Measurements from ENCODE around the gene MCM10. TPM values are rescaled to one million over a fixed set of nuclear protein-coding genes. Genes with fewer than 3 reads are reported as not detected.
"Not testable (repeated sequence)": the region's sequence is repeated elsewhere in the genome, so short reads cannot be mapped to it uniquely, and the experiment has no call there.

The MCM10 gene
- total RNA-seq, 4 donors from 2014 or later = 0.64 to 1.5 (median 0.78) TPM

GRCh38 chr10:13241613-13242012, 80.3 kb downstream of the MCM10 start:
- intact Hi-C loops (cut with DNase I; ENCODE audit: low total_unique reads) = no loop called here
- no peak for ATAC-seq
- no peaks in the 10 kb centered on the region for H3K9me3 ChIP-seq
- no peak overlapping the region for H3K4me3 ChIP-seq
- H3K27ac ChIP-seq = no peak overlapping the region
- no peaks in the 10 kb centered on the region for H3K36me3 ChIP-seq
- no peak for TF ChIP-seq POLR2A (IDR thresholded peaks at IDR 0.05)
- no peak for TF ChIP-seq CTCF (IDR thresholded peaks at IDR 0.05 in 4 of 5, conservative IDR thresholded peaks at IDR 0.05 in 1 of 5)
- no peak for DNase-seq
- no peaks in the 10 kb centered on the region for H3K4me1 ChIP-seq
- H3K27me3 ChIP-seq = no peaks in the 10 kb centered on the region
- in situ Hi-C loops (cut with MboI; ENCODE audit: low sequenced_read_pairs in 4 of 4) = no loop called here

- H3K27me3 ChIP-seq; ATAC-seq; H3K9me3 ChIP-seq; H3K27ac ChIP-seq; in situ Hi-C loops (cut with MboI; ENCODE audit: low sequenced_read_pairs in 4 of 4); H3K4me3 ChIP-seq; DNase-seq; intact Hi-C loops (cut with DNase I; ENCODE audit: low total_unique reads); H3K4me1 ChIP-seq; H3K36me3 ChIP-seq: not testable (repeated sequence)
Observed at GRCh38 chr10:13242260-13242659, 80.9 kb downstream of the MCM10 start.

GRCh38 chr10:13247246-13247645, 85.9 kb downstream of the MCM10 start:
- no peak for TF ChIP-seq CTCF (IDR thresholded peaks at IDR 0.05 in 4 of 5, conservative IDR thresholded peaks at IDR 0.05 in 1 of 5)
- TF ChIP-seq POLR2A (IDR thresholded peaks at IDR 0.05) = no peak
- Histone ChIP-seq H3K27ac (no peak overlapping the region), H3K36me3 (no peaks in the 10 kb centered on the region), H3K4me3 (no peak overlapping the region), H3K4me1 (no peaks in the 10 kb centered on the region), H3K27me3 (no peaks in the 10 kb centered on the region), H3K9me3 (no peaks in the 10 kb centered on the region)
- DNase-seq = no peak
- intact Hi-C loops (cut with DNase I; ENCODE audit: low total_unique reads) (no loop called here), in situ Hi-C loops (cut with MboI; ENCODE audit: low sequenced_read_pairs in 4 of 4) (no loop called here)
- ATAC-seq = no peak

- no peak for ATAC-seq
- no peaks in the 10 kb centered on the region for H3K36me3 ChIP-seq
- in situ Hi-C loops (cut with MboI; ENCODE audit: low sequenced_read_pairs in 4 of 4) (no loop called here), intact Hi-C loops (cut with DNase I; ENCODE audit: low total_unique reads) (no loop called here)
- DNase-seq = no peak
- no peak overlapping the region for H3K4me3 ChIP-seq
- H3K4me1 ChIP-seq = no peaks in the 10 kb centered on the region
- TF ChIP-seq POLR2A (IDR thresholded peaks at IDR 0.05) = no peak
- TF ChIP-seq CTCF (IDR thresholded peaks at IDR 0.05 in 4 of 5, conservative IDR thresholded peaks at IDR 0.05 in 1 of 5) = no peak
- no peaks in the 10 kb centered on the region for H3K9me3 ChIP-seq
- H3K27me3 ChIP-seq = no peaks in the 10 kb centered on the region
- H3K27ac ChIP-seq = no peak overlapping the region
Observed at GRCh38 chr10:13247784-13248183, 86.4 kb downstream of the MCM10 start.

- H3K27ac ChIP-seq = no peak overlapping the region
- DNase-seq = no peak
- TF ChIP-seq POLR2A (IDR thresholded peaks at IDR 0.05) (no peak), CTCF (IDR thresholded peaks at IDR 0.05 in 4 of 5, conservative IDR thresholded peaks at IDR 0.05 in 1 of 5) (no peak)
- no peak for ATAC-seq
- in situ Hi-C loops (cut with MboI; ENCODE audit: low sequenced_read_pairs in 4 of 4) = no loop called here
- H3K4me1 ChIP-seq = no peaks in the 10 kb centered on the region
- no peaks in the 10 kb centered on the region for H3K27me3 ChIP-seq
- no peak overlapping the region for H3K4me3 ChIP-seq
- no peaks in the 10 kb centered on the region for H3K36me3 ChIP-seq
- no peaks in the 10 kb centered on the region for H3K9me3 ChIP-seq
- intact Hi-C loops (cut with DNase I; ENCODE audit: low total_unique reads) = no loop called here
Observed at GRCh38 chr10:13253726-13254125, 92.4 kb downstream of the MCM10 start.
